Common myeloid progenitor, CD34-positive (primary cell): Measurements from ENCODE around the gene ZNF30.
"Not testable (repeated sequence)": the region's sequence is repeated elsewhere in the genome, so short reads cannot be mapped to it uniquely, and the experiment has no call there.

Experiments
- CTCF ChIA-PET: fragments of 350-600 bp; sonication (Branson Sonifier 250); formaldehyde crosslinking; loops from one replicate; lab custom pipeline; 2021; ENCODE audit warnings: antibody characterized with exemption; lab: Charles Lee
- POLR2A ChIA-PET: fragments of 350-600 bp; sonication (Branson Sonifier 250); formaldehyde crosslinking; loops from one replicate; lab custom pipeline; 2021; ENCODE audit warnings: antibody characterized with exemption; lab: Charles Lee
- DNase-seq, 3 donors: peaks; one replicate each; pipeline versions ENCODE4 v3.0.0 to v3.0.0-alpha.2; 2013
- H3K27ac ChIP-seq, 2 experiments: 1 replicate in 1 of 2; 2 replicates in 1 of 2; pipeline ENCODE4 v1.7.0; 2013; ENCODE audit warnings: inconsistent platforms in 2 of 2, low read length in 2 of 2, mild to moderate bottlenecking in 2 of 2, low read depth in 1 of 2, moderate library complexity in 1 of 2; ENCODE audit not compliant: severe bottlenecking in 2 of 2, insufficient read depth in 1 of 2, poor library complexity in 1 of 2
- H3K27me3 ChIP-seq, 5 experiments: replicated peaks in 2 of 5; 1 replicate in 3 of 5; 2 replicates in 2 of 5; pipeline versions ENCODE4 v1.6.1 to v1.7.0; 2013; ENCODE audit warnings: low read length in 4 of 5, mild to moderate bottlenecking in 2 of 5, moderate library complexity in 2 of 5, inconsistent platforms in 1 of 5; ENCODE audit not compliant: insufficient read depth in 5 of 5, control insufficient read depth in 4 of 5
- H3K36me3 ChIP-seq, 4 experiments: 1 replicate in 2 of 4; 2 replicates in 2 of 4; pipeline versions ENCODE4 v1.6.1 to v1.7.0; 2013; ENCODE audit warnings: low read length in 3 of 4, control low read depth in 1 of 4, mild to moderate bottlenecking in 1 of 4; ENCODE audit not compliant: control insufficient read depth in 4 of 4, insufficient read depth in 4 of 4
- H3K4me1 ChIP-seq, 4 experiments: 1 replicate in 3 of 4; 2 replicates in 1 of 4; pipeline versions ENCODE4 v1.6.1 to v1.7.1; 2013; ENCODE audit warnings: low read length in 3 of 4, mild to moderate bottlenecking in 3 of 4, control low read depth in 1 of 4, inconsistent platforms in 1 of 4, moderate library complexity in 1 of 4; ENCODE audit not compliant: control insufficient read depth in 4 of 4, insufficient read depth in 4 of 4; ENCODE audit errors: control extremely low read depth in 1 of 4
- H3K4me3 ChIP-seq, 7 experiments: 1 replicate in 4 of 7; 2 replicates in 3 of 7; pipeline versions ENCODE4 v1.5.1 to v1.7.0; 2013; ENCODE audit warnings: mild to moderate bottlenecking in 7 of 7, low read length in 6 of 7, moderate library complexity in 6 of 7, inconsistent platforms in 2 of 7, low read depth in 2 of 7, control low read depth in 1 of 7; ENCODE audit not compliant: insufficient read depth in 4 of 7, control insufficient read depth in 1 of 7; ENCODE audit errors: extremely low read depth in 1 of 7
- H3K9me3 ChIP-seq, 5 experiments: 1 replicate in 4 of 5; 2 replicates in 1 of 5; pipeline versions ENCODE4 v1.6.1 to v1.7.1; 2013; ENCODE audit warnings: low read length in 4 of 5, mild to moderate bottlenecking in 2 of 5, inconsistent platforms in 1 of 5, low read depth in 1 of 5, moderate library complexity in 1 of 5; ENCODE audit not compliant: control insufficient read depth in 4 of 5, insufficient read depth in 2 of 5; ENCODE audit errors: control extremely low read depth in 1 of 5
- WGBS: methylation state at CpG from one replicate; pipeline ENCODE4 v1.1.5; 2013; ENCODE audit not compliant: insufficient coverage; 5-methylcytosine and 5-hydroxymethylcytosine counted together

ZNF30 gene

GRCh38 chr19:34904664-34905527, 21.8 kb upstream of the ZNF30 start:
- POLR2A ChIA-PET: no interaction called here
- no peak overlapping the region for H3K27ac ChIP-seq
- peaks cover 0 to 20% (median 6%) of the 10 kb centered on the region in 5 experiments for H3K9me3 ChIP-seq
- WGBS: 7% methylated on average over 50 of the region's 59 CpGs
- CTCF ChIA-PET: no interaction called here
- H3K4me1 ChIP-seq: peaks cover 0 to 9% (median 2%) of the 10 kb centered on the region in 4 experiments
- H3K27me3 ChIP-seq: peaks cover 0 to 47% (median 16%) of the 10 kb centered on the region in 5 experiments
- no peak for DNase-seq
- H3K36me3 ChIP-seq: no peaks in the 10 kb centered on the region
- H3K4me3 ChIP-seq: peak overlapping the region in 1 of 7 experiments; percentile 29

- Histone ChIP-seq H3K27ac (no peak overlapping the region), H3K4me3 (no peak overlapping the region), H3K36me3 (no peaks in the 10 kb centered on the region), H3K4me1 (no peaks in the 10 kb centered on the region), H3K9me3 (peaks cover 2 to 20% (median 4%) of the 10 kb centered on the region in 5 experiments), H3K27me3 (peaks cover 0 to 16% (median 4%) of the 10 kb centered on the region in 5 experiments)
- ChIA-PET CTCF (no interaction called here), POLR2A (no interaction called here)
- WGBS: 100% methylated on average over 1 of the region's 3 CpGs
- DNase-seq: no peak
Measured at GRCh38 chr19:34910770-34911169, 15.9 kb upstream of the ZNF30 start.

GRCh38 chr19:34917144-34917543, 9.6 kb upstream of the ZNF30 start:
- POLR2A ChIA-PET: not testable (repeated sequence)
- 100% methylated on average over 3 of the region's 3 CpGs for WGBS

DNA sequence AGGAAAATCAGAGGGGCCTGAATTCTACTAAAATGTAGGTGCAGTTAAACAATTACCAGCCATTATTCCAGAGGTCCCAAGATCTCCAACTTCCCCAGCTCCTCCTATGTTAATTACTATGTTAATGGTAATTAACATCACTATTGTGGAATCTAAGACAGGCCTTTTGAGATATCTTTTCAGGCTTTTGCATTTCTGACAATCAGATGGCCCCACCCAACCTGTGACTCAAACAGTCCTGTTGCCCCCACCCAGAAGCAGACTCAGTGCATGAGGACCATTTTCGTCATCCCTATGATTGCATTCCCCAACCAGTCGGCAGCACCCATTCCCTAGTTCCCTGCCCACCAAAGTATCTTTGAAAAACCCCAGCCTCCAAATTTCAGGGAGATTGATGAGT, 8.5 kb upstream of the ZNF30 start:
- peaks cover 3 to 32% (median 13%) of the 10 kb centered on the region in 5 experiments for H3K9me3 ChIP-seq
- no peaks in the 10 kb centered on the region for H3K27me3 ChIP-seq
- DNase-seq: no peak
- H3K4me3 ChIP-seq: no peak overlapping the region
- CTCF ChIA-PET: no interaction called here
- H3K36me3 ChIP-seq: no peaks in the 10 kb centered on the region
- POLR2A ChIA-PET: no interaction called here
- H3K27ac ChIP-seq: no peak overlapping the region
- H3K4me1 ChIP-seq: no peaks in the 10 kb centered on the region
- 88% methylated on average over 2 of the region's 2 CpGs for WGBS

More at GRCh38 chr19:34917144-34917543, 9.6 kb upstream of the ZNF30 start:
- H3K4me3 ChIP-seq, CTCF ChIA-PET, H3K36me3 ChIP-seq, H3K4me1 ChIP-seq, DNase-seq, H3K27ac ChIP-seq, H3K27me3 ChIP-seq: not testable (repeated sequence)
- H3K9me3 ChIP-seq: peaks cover 3 to 35% (median 13%) of the 10 kb centered on the region in 5 experiments

DNA sequence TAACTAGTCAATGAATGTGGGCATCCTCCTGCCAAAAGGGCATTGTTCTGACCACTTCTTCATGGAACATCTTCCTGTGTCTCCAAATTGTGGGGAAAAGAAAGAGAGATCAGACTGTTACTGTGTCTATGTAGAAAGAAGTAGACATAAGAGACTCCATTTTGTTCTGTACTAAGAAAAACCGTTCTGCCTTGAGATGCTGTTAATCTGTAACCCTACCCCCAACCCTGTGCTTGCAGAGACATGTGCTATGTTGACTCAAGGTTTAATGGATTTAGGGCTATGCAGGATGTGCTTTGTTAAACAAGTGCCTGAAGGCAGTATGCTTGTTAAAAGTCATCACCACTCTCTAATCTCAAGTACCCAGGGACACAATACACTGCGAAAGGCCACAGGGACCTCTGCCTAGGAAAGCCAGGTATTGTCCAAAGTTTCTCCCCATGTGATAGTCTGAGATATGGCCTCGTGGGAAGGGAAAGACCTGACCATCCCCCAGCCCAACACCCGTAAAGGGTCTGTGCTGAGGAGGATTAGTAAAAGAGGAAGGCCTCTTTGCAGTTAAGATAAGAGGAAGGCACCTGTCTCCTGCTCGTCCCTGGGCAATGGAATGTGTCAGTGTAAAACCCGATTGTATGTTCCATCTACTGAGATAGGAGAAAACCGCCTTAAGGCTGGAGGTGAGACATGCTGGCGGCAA, 6.5 kb upstream of the ZNF30 start:
- DNase-seq, H3K4me3 ChIP-seq, H3K27ac ChIP-seq, CTCF ChIA-PET, H3K4me1 ChIP-seq, H3K27me3 ChIP-seq, POLR2A ChIA-PET, H3K36me3 ChIP-seq: not testable (repeated sequence)
- 92% methylated on average over 3 of the region's 8 CpGs for WGBS
- H3K9me3 ChIP-seq: peaks cover 4 to 40% (median 13%) of the 10 kb centered on the region in 5 experiments

DNA sequence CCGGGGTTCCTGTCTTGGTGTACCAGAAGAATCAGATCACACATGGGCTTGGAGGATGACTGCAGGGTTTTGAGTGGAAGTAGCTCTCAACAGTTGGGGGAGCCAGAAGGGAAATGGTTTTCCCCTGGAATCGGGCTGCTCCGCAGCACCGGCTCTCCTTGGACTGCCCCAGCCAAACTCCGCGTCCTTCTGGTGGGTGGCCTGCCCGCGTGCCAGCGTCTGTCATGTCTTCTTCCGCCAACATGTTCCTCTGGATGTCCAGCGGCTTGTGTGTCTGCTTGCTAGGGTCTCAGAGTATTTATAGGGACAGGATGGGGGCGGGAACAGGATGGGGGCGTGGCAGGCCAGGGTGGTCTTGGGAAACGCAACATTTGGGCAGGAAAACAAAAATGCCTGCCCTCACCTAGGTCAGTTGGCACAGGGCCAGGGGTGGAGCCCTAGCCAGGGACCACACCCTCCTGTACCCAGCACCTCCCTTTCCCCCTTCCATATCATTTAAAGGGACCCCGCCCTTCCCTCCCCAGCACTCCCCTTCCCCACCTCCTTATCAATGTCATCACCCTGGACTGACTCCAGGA, 1.3 kb upstream of the ZNF30 start:
- Histone ChIP-seq H3K36me3 (peaks cover 0 to 10% (median 0%) of the 10 kb centered on the region in 4 experiments), H3K9me3 (peaks cover 0 to 13% (median 1%) of the 10 kb centered on the region in 5 experiments), H3K27me3 (no peaks in the 10 kb centered on the region), H3K27ac (no peak overlapping the region), H3K4me1 (peaks cover 4 to 11% (median 7%) of the 10 kb centered on the region in 4 experiments), H3K4me3 (no peak overlapping the region)
- CTCF ChIA-PET: no interaction called here
- POLR2A ChIA-PET: no interaction called here
- 93% methylated on average over 13 of the region's 15 CpGs for WGBS
- DNase-seq: no peak
